Ascending aorta (tissue), 2 donors: ENCODE data around the gene SEPTIN7. TPM values are rescaled to one million over a fixed set of nuclear protein-coding genes. Genes with fewer than 3 reads are reported as not detected.

ENCODE experiments used
- DNase-seq, 2 donors: peaks; one replicate each; pipeline ENCODE4 v3.0.0-alpha.2; 2019; ENCODE audit warnings: low spot score in 2 of 2
- H3K27ac ChIP-seq, 2 donors: fragments of 200-600 bp; sonication (generic); one replicate each; pipeline ENCODE4 v1.5.1; 2016 to 2017; ENCODE audit warnings: mild to moderate bottlenecking in 1 of 2
- H3K27me3 ChIP-seq: fragments of 200-600 bp; sonication (generic); one replicate; pipeline ENCODE4 v1.5.1; 2017
- H3K36me3 ChIP-seq, 2 donors: fragments of 200-600 bp; sonication (generic); one replicate each; pipeline ENCODE4 v1.5.1; 2016
- H3K4me1 ChIP-seq, 2 donors: fragments of 200-600 bp; sonication (generic); one replicate each; pipeline ENCODE4 v1.5.1; 2016 to 2017; ENCODE audit warnings: mild to moderate bottlenecking in 1 of 2
- H3K4me3 ChIP-seq, 2 donors: fragments of 200-600 bp; sonication (generic); one replicate each; pipeline ENCODE4 v1.5.1; 2016 to 2017; ENCODE audit warnings: mild to moderate bottlenecking in 1 of 2
- H3K9me3 ChIP-seq, 2 donors: fragments of 200-600 bp; sonication (generic); one replicate each; pipeline ENCODE4 v1.5.1; 2016
- CTCF ChIP-seq, 3 experiments: fragments of 200-600 bp in 2 of 3; fragments of 450-650 bp in 1 of 3; sonication (generic) in 2 of 3; IDR thresholded peaks; one replicate each; pipeline ENCODE4 v1.5.1; 2016 to 2019; ENCODE audit warnings: antibody characterized with exemption in 3 of 3, mild to moderate bottlenecking in 1 of 3, moderate library complexity in 1 of 3
- intact Hi-C: fragments of 100-400 bp; cut with DNase I; formaldehyde crosslinking; loops from one replicate; pipeline ENCODE4 v1.15.1; 2023
- total RNA-seq: library from RNA; depleted of rRNA; stranded (reverse); fragments of >200 nt; gene quantifications from one replicate; pipeline ENCODE4 v1.1.0, GENCODE V29; 2016

Gene SEPTIN7
- total RNA-seq, 1 donor from 2014 or later = 171 TPM

DNA sequence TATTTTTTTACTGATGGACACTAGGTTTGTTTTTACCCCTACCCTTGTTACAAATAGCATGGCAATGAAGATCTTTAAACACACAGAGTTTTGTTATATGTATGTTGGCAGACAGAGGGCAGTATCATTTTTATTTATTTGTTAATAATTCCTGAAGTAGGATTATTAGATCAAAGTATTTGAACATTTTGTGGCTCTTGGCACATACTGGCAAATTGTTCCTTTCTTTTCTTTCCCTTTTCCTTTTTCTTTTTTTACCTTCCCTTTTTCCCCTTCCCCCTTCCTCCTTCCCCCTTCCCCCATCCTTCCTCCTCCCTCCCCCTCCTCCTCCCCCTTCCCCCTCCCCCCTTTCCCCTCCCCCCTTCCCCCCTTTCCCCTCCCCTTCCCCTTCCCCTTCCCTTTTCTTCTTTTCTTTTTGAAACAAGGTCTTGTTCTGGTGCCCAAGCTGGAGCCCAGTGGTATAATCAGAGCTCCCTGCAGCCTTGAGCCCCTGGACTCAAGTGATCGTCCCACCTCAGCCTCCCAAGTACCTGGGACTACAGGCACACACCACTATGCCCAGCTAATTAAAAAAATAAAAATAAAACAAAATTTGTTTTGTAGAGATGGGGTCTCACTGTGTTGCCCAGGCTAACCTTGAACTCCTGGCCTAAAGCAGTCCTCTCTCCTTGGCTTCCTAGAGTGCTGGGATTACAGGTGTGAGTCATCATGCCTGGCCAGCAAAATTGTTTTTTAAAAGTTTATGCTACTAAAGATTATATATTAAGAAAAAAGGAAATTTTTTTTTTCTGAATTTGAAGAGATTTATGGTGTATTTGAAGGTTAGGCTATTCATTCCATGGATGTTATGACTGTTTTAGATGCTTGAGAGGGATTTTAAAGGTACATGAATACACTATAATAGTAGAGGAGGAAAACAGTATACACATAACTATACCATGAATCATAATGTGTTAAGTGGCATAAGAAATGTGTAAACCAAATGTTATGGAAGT, 39.3 kb downstream of the SEPTIN7 start:
- peaks cover 0 to 9% of the 10 kb centered on the region in 2 donors for H3K4me1 ChIP-seq
- TF ChIP-seq CTCF (IDR thresholded peaks at IDR 0.05) = no peak
- intact Hi-C loops = no loop called here
- no peaks in the 10 kb centered on the region for H3K9me3 ChIP-seq
- no peak for DNase-seq
- H3K4me3 ChIP-seq = no peak overlapping the region
- peaks cover 2 to 19% of the 10 kb centered on the region in 2 donors for H3K36me3 ChIP-seq
- no peaks in the 10 kb centered on the region for H3K27me3 ChIP-seq
- no peak overlapping the region for H3K27ac ChIP-seq

- Histone ChIP-seq H3K4me3 (no peak overlapping the region), H3K36me3 (peaks cover 2 to 20% of the 10 kb centered on the region in 2 donors), H3K9me3 (no peaks in the 10 kb centered on the region), H3K27ac (no peak overlapping the region), H3K27me3 (no peaks in the 10 kb centered on the region), H3K4me1 (peaks cover 0 to 6% of the 10 kb centered on the region in 2 donors)
- TF ChIP-seq CTCF (IDR thresholded peaks at IDR 0.05) = no peak
- intact Hi-C loops = no loop called here
- no peak for DNase-seq
These were observed 46.1 kb downstream of the SEPTIN7 start for GRCh38 chr7:35846816-35847412.

DNA sequence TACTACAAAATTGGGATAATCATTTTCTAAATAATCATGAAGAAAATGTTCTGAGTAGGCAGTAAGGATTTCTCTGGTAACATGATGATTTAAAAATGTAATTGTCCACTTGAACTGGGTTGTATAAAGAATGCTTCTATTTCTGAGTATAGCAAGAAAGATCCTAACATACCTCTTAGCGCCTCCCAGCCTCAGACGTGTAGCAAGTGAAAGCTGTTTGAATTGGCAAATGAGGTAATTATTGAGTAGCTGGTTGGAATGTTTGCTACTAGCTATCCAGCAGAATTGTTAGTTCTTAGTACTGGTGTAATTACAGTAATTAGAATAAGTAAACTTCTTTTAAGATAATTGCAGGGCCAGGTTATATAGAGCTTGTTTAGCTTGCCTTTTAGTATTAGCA, 47.9 kb downstream of the SEPTIN7 start:
- no peak overlapping the region for H3K4me3 ChIP-seq
- H3K9me3 ChIP-seq = no peaks in the 10 kb centered on the region
- H3K27ac ChIP-seq = no peak overlapping the region
- peaks cover 0 to 12% of the 10 kb centered on the region in 2 donors for H3K4me1 ChIP-seq
- TF ChIP-seq CTCF (IDR thresholded peaks at IDR 0.05) = no peak
- intact Hi-C loops = no loop called here
- no peak for DNase-seq
- no peaks in the 10 kb centered on the region for H3K27me3 ChIP-seq
- H3K36me3 ChIP-seq = peaks cover 2 to 20% of the 10 kb centered on the region in 2 donors

DNA sequence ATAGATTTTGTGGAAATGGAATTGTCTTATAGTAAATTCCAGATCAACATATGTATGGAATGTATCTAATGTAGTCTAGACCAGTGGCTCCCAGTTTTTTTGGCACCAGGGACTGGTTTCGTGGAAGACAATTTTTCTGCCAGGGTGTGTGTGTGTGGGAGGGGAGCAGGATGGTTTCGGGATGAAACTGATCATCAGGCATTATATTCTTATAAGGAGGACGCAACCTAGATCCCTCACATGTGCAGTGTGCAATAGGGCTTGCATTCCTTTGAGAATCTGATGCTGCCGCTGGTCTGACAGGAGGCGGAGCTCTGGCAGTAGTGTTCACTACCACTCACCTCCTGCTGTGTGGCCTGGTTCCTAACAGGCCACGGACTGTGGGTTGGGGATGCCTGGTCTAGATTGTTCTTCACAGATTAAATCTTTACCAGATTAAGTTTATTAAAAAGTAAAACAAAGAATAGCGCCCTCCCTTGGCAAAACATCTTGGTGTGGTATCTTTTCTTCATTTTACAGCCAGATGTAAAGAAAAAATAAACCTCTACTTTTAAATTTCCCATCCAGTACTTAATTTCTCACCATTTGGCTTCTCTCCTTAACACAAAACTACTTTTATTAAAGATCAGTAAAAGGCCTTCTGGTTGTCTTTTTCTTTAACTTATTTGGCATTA, 48.4 kb downstream of the SEPTIN7 start:
- peaks cover 0 to 14% of the 10 kb centered on the region in 2 donors for H3K4me1 ChIP-seq
- TF ChIP-seq CTCF (IDR thresholded peaks at IDR 0.05) = no peak
- intact Hi-C loops = no loop called here
- DNase-seq = no peak
- H3K4me3 ChIP-seq = no peak overlapping the region
- no peaks in the 10 kb centered on the region for H3K27me3 ChIP-seq
- no peak overlapping the region for H3K27ac ChIP-seq
- no peaks in the 10 kb centered on the region for H3K9me3 ChIP-seq
- H3K36me3 ChIP-seq = peaks cover 2 to 20% of the 10 kb centered on the region in 2 donors

DNA sequence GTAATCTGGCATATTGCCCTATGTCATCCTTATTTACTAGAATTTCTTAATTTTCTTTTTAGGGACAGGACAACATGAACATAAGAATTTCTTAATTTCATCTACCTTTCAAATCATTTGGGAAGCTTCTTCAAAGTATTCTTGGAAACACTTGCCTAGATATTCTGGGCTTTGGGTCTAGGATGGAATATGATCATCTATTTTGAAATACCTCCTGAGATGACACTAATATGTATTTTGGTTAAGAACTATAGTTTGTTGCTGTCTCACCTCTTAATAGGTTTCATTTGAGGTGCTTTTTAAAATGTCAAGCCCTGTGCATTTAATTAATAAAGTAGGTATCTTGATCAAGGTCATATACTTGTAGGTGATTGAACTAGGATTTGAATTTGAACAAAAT, 49.1 kb downstream of the SEPTIN7 start:
- Histone ChIP-seq H3K27me3 (no peaks in the 10 kb centered on the region), H3K27ac (no peak overlapping the region), H3K4me3 (no peak overlapping the region), H3K36me3 (peaks cover 2 to 14% of the 10 kb centered on the region in 2 donors), H3K4me1 (peaks cover 0 to 19% of the 10 kb centered on the region in 2 donors), H3K9me3 (no peaks in the 10 kb centered on the region)
- no peak for DNase-seq
- intact Hi-C loops = no loop called here
- no peak for TF ChIP-seq CTCF (IDR thresholded peaks at IDR 0.05)

Other genes with a start within 250 kb of the SEPTIN7 start
- gene HERPUD2, start 105.9 kb upstream of the SEPTIN7 start, total RNA-seq = 69.8 TPM